GM12878 (cell line): ENCODE data around the gene CIDEA. TPM values are rescaled to one million over a fixed set of nuclear protein-coding genes. Genes with fewer than 3 reads are reported as not detected.
"Not testable (repeated sequence)": the region's sequence is repeated elsewhere in the genome, so short reads cannot be mapped to it uniquely, and the experiment has no call there.

Experiments
- ATAC-seq: fragments of 200-7000 bp; cut with Tn5 transposase; 3 replicates; pipeline ENCODE4 v1.9.1; 2020; ENCODE audit warnings: mild to moderate bottlenecking, moderate library complexity
- BruUV-seq: library from RNA; stranded (reverse); fragments of 400-500 nt; replicated peaks from 2 replicates; lab custom pipeline; 2021; lab: Mats Ljungman, UMichigan
- CTCF ChIA-PET: fragments of 300-600 bp; sonication (Branson Sonifier 250); formaldehyde crosslinking; extraction: SDS; loops from one replicate; lab custom pipeline; 2021; ENCODE audit warnings: inconsistent platforms; lab: Yijun Ruan, JAX
- POLR2A ChIA-PET: fragments of 350-600 bp; formaldehyde crosslinking; extraction: SDS; loops from one replicate; lab custom pipeline; 2021; ENCODE audit warnings: inconsistent platforms; lab: Charles Lee
- RAD21 ChIA-PET: fragments of 300-600 bp; sonication (Branson Sonifier 250); formaldehyde crosslinking; loops from one replicate; lab custom pipeline; 2023; ENCODE audit warnings: antibody characterized with exemption; ENCODE audit not compliant: unreplicated experiment; lab: Charles Lee
- SMC1A ChIA-PET: fragments of 300-600 bp; sonication (Branson Sonifier 250); formaldehyde crosslinking; loops from one replicate; lab custom pipeline; 2023; ENCODE audit not compliant: unreplicated experiment, uncharacterized antibody; lab: Charles Lee
- DNase-seq: peaks from one replicate; pipeline ENCODE4 v3.0.0-alpha.2; 2011; ENCODE audit warnings: low read depth, low spot score
- FAIRE-seq: peaks from 3 replicates; lab custom pipeline; 2011; peaks lifted over from hg19 to GRCh38; lab: Jason Lieb, UNC
- H2AFZ ChIP-seq: 2 replicates; pipeline ENCODE4 v1.6.0; 2011; ENCODE audit warnings: low read depth, low read length, control low read depth; ENCODE audit not compliant: control insufficient read depth
- H3K27ac ChIP-seq: 2 replicates; pipeline ENCODE4 v1.5.1; 2011; ENCODE audit warnings: control low read depth; ENCODE audit not compliant: control insufficient read depth, insufficient read depth
- H3K27me3 ChIP-seq, 2 experiments: replicated peaks in 1 of 2; 2 replicates each; pipeline versions ENCODE4 v1.6.0 to v1.6.1; 2011; ENCODE audit warnings: low read length in 1 of 2; ENCODE audit not compliant: control insufficient read depth in 2 of 2, insufficient read depth in 2 of 2
- H3K36me3 ChIP-seq, 2 experiments: 2 replicates each; pipeline ENCODE4 v1.5.1; 2011; ENCODE audit warnings: low read length in 1 of 2; ENCODE audit not compliant: control insufficient read depth in 2 of 2, insufficient read depth in 2 of 2
- H3K4me1 ChIP-seq: 2 replicates; pipeline ENCODE4 v1.6.1; 2011; ENCODE audit warnings: mild to moderate bottlenecking, low read length, moderate library complexity, mixed read lengths; ENCODE audit not compliant: control insufficient read depth, insufficient read depth
- H3K4me2 ChIP-seq: 2 replicates; pipeline ENCODE4 v1.6.0; 2011; ENCODE audit warnings: control low read depth; ENCODE audit not compliant: control insufficient read depth, insufficient read depth
- H3K4me3 ChIP-seq: fragments of 200-600 bp; sonication (generic); 2 replicates; pipeline ENCODE4 v1.5.1; 2016
- H3K79me2 ChIP-seq: 2 replicates; pipeline ENCODE4 v1.6.0; 2011; ENCODE audit warnings: low read length; ENCODE audit not compliant: control insufficient read depth, insufficient read depth
- H3K9ac ChIP-seq: 2 replicates; pipeline ENCODE4 v1.8.0; 2011; ENCODE audit warnings: low read length, control low read depth, mixed read lengths; ENCODE audit not compliant: control insufficient read depth, insufficient read depth
- H3K9me3 ChIP-seq: replicated peaks from 3 replicates; pipeline ENCODE4 v1.5.1; 2011; ENCODE audit warnings: mild to moderate bottlenecking, low read length; ENCODE audit not compliant: control insufficient read depth, insufficient read depth
- H4K20me1 ChIP-seq: 2 replicates; pipeline ENCODE4 v1.6.0; 2011; ENCODE audit not compliant: control insufficient read depth, insufficient read depth
- EED ChIP-seq: sonication (generic); IDR thresholded peaks from 2 replicates; pipeline ENCODE4 v1.6.1; 2016; ENCODE audit warnings: antibody characterized with exemption, low read depth
- EP300 ChIP-seq, 2 experiments: fragments of 150-350 bp in 1 of 2; IDR thresholded peaks; 2 replicates each; pipeline ENCODE4 v1.6.1; 2011 to 2012; ENCODE audit warnings: low read depth in 2 of 2, low read length in 2 of 2, borderline replicate concordance in 1 of 2, improper control_type of control experiment in 1 of 2, inconsistent platforms in 1 of 2; ENCODE audit not compliant: control insufficient read depth in 1 of 2
- ETV6 ChIP-seq, 2 experiments: fragments of 450-650 bp in 1 of 2; IDR thresholded peaks in 1 of 2; conservative IDR thresholded peaks in 1 of 2; 2 replicates each; pipeline ENCODE4 v1.6.1; 2014; ENCODE audit warnings: antibody characterized with exemption in 1 of 2, borderline replicate concordance in 1 of 2, low read depth in 1 of 2, mild to moderate bottlenecking in 1 of 2, moderate library complexity in 1 of 2
- GABPA ChIP-seq: IDR thresholded peaks from 2 replicates; pipeline ENCODE4 v1.6.1; 2014; ENCODE audit warnings: antibody characterized with exemption, low read depth, mild to moderate bottlenecking, inconsistent platforms
- IRF3 ChIP-seq: fragments of 450-650 bp; IDR thresholded peaks from 2 replicates; pipeline ENCODE4 v1.6.1; 2014; ENCODE audit warnings: mild to moderate bottlenecking
- KDM1A ChIP-seq: fragments of 200-600 bp; sonication (generic); IDR thresholded peaks from 2 replicates; pipeline ENCODE4 v1.6.1; 2016; ENCODE audit warnings: borderline replicate concordance
- MYC ChIP-seq: IDR thresholded peaks from 2 replicates; pipeline ENCODE4 v1.6.1; 2011; ENCODE audit warnings: mild to moderate bottlenecking, low read length, moderate library complexity, inconsistent platforms; ENCODE audit not compliant: insufficient read depth, insufficient replicate concordance, insufficient read length, severe bottlenecking
- NR2C1 ChIP-seq: fragments of 450-650 bp; IDR thresholded peaks from 2 replicates; pipeline ENCODE4 v1.6.1; 2017; ENCODE audit warnings: antibody characterized with exemption, mild to moderate bottlenecking, moderate library complexity
- STAT3 ChIP-seq: IDR thresholded peaks from 2 replicates; pipeline ENCODE4 v1.6.1; 2011; ENCODE audit warnings: low read depth, low read length, improper control_type of control experiment
- ZBTB11 ChIP-seq: fragments of 450-650 bp; formaldehyde crosslinking; IDR thresholded peaks from 2 replicates; pipeline ENCODE4 v1.5.0; 2022; ENCODE audit warnings: mild to moderate bottlenecking, missing genetic modification characterization
- ZNF217 ChIP-seq: fragments of 450-650 bp; IDR thresholded peaks from 2 replicates; pipeline ENCODE4 v1.6.1; 2017; ENCODE audit warnings: antibody characterized with exemption, mild to moderate bottlenecking
- WGBS: methylation state at CpG from one replicate; pipeline ENCODE4 v1.1.6; 2016; ENCODE audit warnings: low lambda C conversion rate; ENCODE audit not compliant: insufficient replicate concordance, insufficient coverage; ENCODE audit errors: missing lambda C conversion rate; 5-methylcytosine and 5-hydroxymethylcytosine counted together
- in situ Hi-C: fragments of 300-500 bp; cut with MboI; formaldehyde crosslinking; loops from 9 replicates; pipeline ENCODE4 v1.14.3; 2018; ENCODE audit warnings: mixed read lengths
- intact Hi-C: fragments of 100-400 bp; cut with micrococcal nuclease; formaldehyde crosslinking; loops from one replicate; pipeline ENCODE4 v1.14.2; 2022; ENCODE audit not compliant: unreplicated experiment
- polyA plus RNA-seq, 11 experiments: library from polyadenylated mRNA; depleted of rRNA in 4 of 11; unstranded in 6 of 11; stranded (reverse) in 5 of 11; fragments of >200 nt; fragmentation: Nextera tagmentation in 4 of 11; fragmentation: Illumina TruSeq in 1 of 11; extraction: Ambion mirVana in 4 of 11; extraction: Trizol in 1 of 11; gene quantifications; 1 replicate in 1 of 11; 2 replicates in 10 of 11; pipeline versions ENCODE4 v1.2.1 to v1.2.3, GENCODE V29; 2011 to 2016; ENCODE audit warnings: inconsistent platforms in 2 of 11, missing spikeins in 2 of 11, low read depth in 1 of 11
- total RNA-seq, 4 experiments: library from RNA; depleted of rRNA in 3 of 4; stranded (reverse); fragments of >200 nt in 3 of 4; fragmentation: Illumina TruSeq in 1 of 4; extraction: Trizol in 1 of 4; gene quantifications; 2 replicates each; pipeline versions ENCODE4 v1.2.1 to v1.2.3, GENCODE V29; 2013 to 2021

The CIDEA gene
- total and polyA plus RNA-seq, 10 of the 15 experiments (the other 5 are each of a cell fraction or from before 2014, with no cell fraction given): not detected

GRCh38 chr18:12239431-12239830 is 14.7 kb upstream of the CIDEA start (continued):
- TF ChIP-seq ETV6 (conservative IDR thresholded peaks at IDR 0.05 in 1 of 2, IDR thresholded peaks at IDR 0.05 in 1 of 2; ENCODE audit: borderline replicate concordance in 1 of 2, low read depth in 1 of 2): no peak
- TF ChIP-seq, all 136 proteins: peak for 0

- in situ Hi-C loops (no loop called here), intact Hi-C loops (no loop called here)
- POLR2A ChIA-PET: no interaction called here
- Histone ChIP-seq H3K4me3 (no peak overlapping the region), H3K27ac (no peak overlapping the region), H3K36me3 (no peaks in the 10 kb centered on the region), H3K4me2 (no peak overlapping the region), H4K20me1 (no peaks in the 10 kb centered on the region), H3K79me2 (no peaks in the 10 kb centered on the region), H3K9ac (no peak overlapping the region), H3K27me3 (no peaks in the 10 kb centered on the region; a peak in 1 of 4 replicates), H3K4me1 (no peaks in the 10 kb centered on the region), H2AFZ (no peak overlapping the region), H3K9me3 (no peaks in the 10 kb centered on the region)
- RAD21 ChIA-PET: no interaction called here
- no peak for FAIRE-seq
- ATAC-seq: no peak
- BruUV-seq: no TSS peak
- SMC1A ChIA-PET: no interaction called here
- 63% methylated on average over 17 of the region's 21 CpGs for WGBS
- TF ChIP-seq STAT3 (no peak), ZBTB11 (CRISPR knock-in tag) (no peak), GABPA (no peak), EED (no peak), EP300 (IDR thresholded peaks at IDR 0.05; ENCODE audit: borderline replicate concordance in 1 of 2, control insufficient read depth in 1 of 2, low read depth in 2 of 2, low read length in 2 of 2) (no peak), NR2C1 (no peak), ZNF217 (no peak), MYC (no peak), IRF3 (no peak), KDM1A (no peak)
- CTCF ChIA-PET: no interaction called here
- no peak for DNase-seq
Measured at GRCh38 chr18:12242658-12243260, 11.4 kb upstream of the CIDEA start.

GRCh38 chr18:12243272-12243671 is 10.9 kb upstream of the CIDEA start:
- H3K4me3 ChIP-seq, CTCF ChIA-PET, H3K4me2 ChIP-seq, in situ Hi-C loops, H3K79me2 ChIP-seq, H3K36me3 ChIP-seq, FAIRE-seq, ATAC-seq, H3K27ac ChIP-seq, H2AFZ ChIP-seq, DNase-seq, H4K20me1 ChIP-seq, H3K9ac ChIP-seq, intact Hi-C loops, SMC1A ChIA-PET, H3K4me1 ChIP-seq, H3K9me3 ChIP-seq, RAD21 ChIA-PET, BruUV-seq, H3K27me3 ChIP-seq, POLR2A ChIA-PET: not testable (repeated sequence)
- WGBS: 77% methylated on average over 24 of the region's 25 CpGs
